ENCODE results near the gene DENND1B. TPM values are rescaled to one million over a fixed set of nuclear protein-coding genes. Genes with fewer than 3 reads are reported as not detected.
A peak's percentile ranks its signal among the peaks of the same experiment; 100 is the strongest.

The DENND1B gene
- polyA plus RNA-seq, 4 donors, result 5.0 to 16.1 (median 10.2) TPM

- no peak for FAIRE-seq
- DNase-seq, result no peak
- Histone ChIP-seq H3K9me3 (ENCODE audit: control insufficient read depth in 2 of 2, insufficient read depth in 1 of 2, low read depth in 1 of 2, low read length in 1 of 2) (no peaks in the 10 kb centered on the region), H3K27ac (ENCODE audit: low read depth in 1 of 3, low read length in 2 of 3) (peak overlapping the region in 1 of 3 donors; percentile 13), H3K4me1 (ENCODE audit: control insufficient read depth in 3 of 3, insufficient read depth in 2 of 3, low read depth in 1 of 3, low read length in 2 of 3) (peaks cover 0 to 2% (median 0%) of the 10 kb centered on the region in 3 donors), H3K27me3 (ENCODE audit: control insufficient read depth in 3 of 3, insufficient read depth in 3 of 3, low read length in 3 of 3) (no peaks in the 10 kb centered on the region), H3K4me3 (ENCODE audit: low read depth in 1 of 3, low read length in 3 of 3) (no peak overlapping the region), H3K36me3 (ENCODE audit: control insufficient read depth in 3 of 3, insufficient read depth in 2 of 3, low read depth in 1 of 3, low read length in 3 of 3) (no peaks in the 10 kb centered on the region)
- 92 to 100% (median 95%) methylated on average over 1 of the region's 1 CpG for WGBS, 3 donors
Observed at GRCh38 chr1:197672347-197672746, 102.9 kb downstream of the DENND1B start.

- Histone ChIP-seq H3K4me1 (ENCODE audit: control insufficient read depth in 3 of 3, insufficient read depth in 2 of 3, low read depth in 1 of 3, low read length in 2 of 3) (peaks cover 0 to 2% (median 0%) of the 10 kb centered on the region in 3 donors), H3K9me3 (ENCODE audit: control insufficient read depth in 2 of 2, insufficient read depth in 1 of 2, low read depth in 1 of 2, low read length in 1 of 2) (no peaks in the 10 kb centered on the region), H3K4me3 (ENCODE audit: low read depth in 1 of 3, low read length in 3 of 3) (no peak overlapping the region), H3K36me3 (ENCODE audit: control insufficient read depth in 3 of 3, insufficient read depth in 2 of 3, low read depth in 1 of 3, low read length in 3 of 3) (no peaks in the 10 kb centered on the region), H3K27me3 (ENCODE audit: control insufficient read depth in 3 of 3, insufficient read depth in 3 of 3, low read length in 3 of 3) (no peaks in the 10 kb centered on the region), H3K27ac (ENCODE audit: low read depth in 1 of 3, low read length in 2 of 3) (peak overlapping the region in 1 of 3 donors; percentile 13)
- DNase-seq, result no peak
- no peak for FAIRE-seq
- 38 to 69% (median 39%) methylated on average over 1 of the region's 1 CpG for WGBS, 3 donors
Observed at GRCh38 chr1:197671920-197672319, 103.4 kb downstream of the DENND1B start.

GRCh38 chr1:197671140-197671539 lies 104.1 kb downstream of the DENND1B start:
- no peak overlapping the region for H3K4me3 ChIP-seq (ENCODE audit: low read depth in 1 of 3, low read length in 3 of 3)
- H3K4me1 ChIP-seq (ENCODE audit: control insufficient read depth in 3 of 3, insufficient read depth in 2 of 3, low read depth in 1 of 3, low read length in 2 of 3), result peaks cover 0 to 2% (median 0%) of the 10 kb centered on the region in 3 donors
- FAIRE-seq (no peak), DNase-seq (peak; percentile 59 to 79)
- H3K9me3 ChIP-seq (ENCODE audit: control insufficient read depth in 2 of 2, insufficient read depth in 1 of 2, low read depth in 1 of 2, low read length in 1 of 2), result no peaks in the 10 kb centered on the region
- H3K27ac ChIP-seq (ENCODE audit: low read depth in 1 of 3, low read length in 2 of 3), result peak overlapping the region in 1 of 3 donors; percentile 26
- WGBS, 3 donors, result 96 to 97% (median 97%) methylated on average over 1 of the region's 1 CpG
- H3K36me3 ChIP-seq (ENCODE audit: control insufficient read depth in 3 of 3, insufficient read depth in 2 of 3, low read depth in 1 of 3, low read length in 3 of 3), result no peaks in the 10 kb centered on the region
- no peaks in the 10 kb centered on the region for H3K27me3 ChIP-seq (ENCODE audit: control insufficient read depth in 3 of 3, insufficient read depth in 3 of 3, low read length in 3 of 3)

GRCh38 chr1:197666769-197667285 lies 108.5 kb downstream of the DENND1B start:
- no peaks in the 10 kb centered on the region for H3K36me3 ChIP-seq (ENCODE audit: control insufficient read depth in 3 of 3, insufficient read depth in 2 of 3, low read depth in 1 of 3, low read length in 3 of 3)
- no peaks in the 10 kb centered on the region for H3K27me3 ChIP-seq (ENCODE audit: control insufficient read depth in 3 of 3, insufficient read depth in 3 of 3, low read length in 3 of 3)
- no peaks in the 10 kb centered on the region for H3K9me3 ChIP-seq (ENCODE audit: control insufficient read depth in 2 of 2, insufficient read depth in 1 of 2, low read depth in 1 of 2, low read length in 1 of 2)
- H3K4me3 ChIP-seq (ENCODE audit: low read depth in 1 of 3, low read length in 3 of 3), result no peak overlapping the region
- peaks cover 0 to 2% (median 2%) of the 10 kb centered on the region in 3 donors for H3K4me1 ChIP-seq (ENCODE audit: control insufficient read depth in 3 of 3, insufficient read depth in 2 of 3, low read depth in 1 of 3, low read length in 2 of 3)
- no peak overlapping the region for H3K27ac ChIP-seq (ENCODE audit: low read depth in 1 of 3, low read length in 2 of 3)
- DNase-seq (no peak), FAIRE-seq (no peak)
- 93 to 97% (median 96%) methylated on average over 11 of the region's 11 CpGs for WGBS, 3 donors

GRCh38 chr1:197664391-197664790 lies 110.9 kb downstream of the DENND1B start:
- no peaks in the 10 kb centered on the region for H3K9me3 ChIP-seq (ENCODE audit: control insufficient read depth in 2 of 2, insufficient read depth in 1 of 2, low read depth in 1 of 2, low read length in 1 of 2)
- H3K36me3 ChIP-seq (ENCODE audit: control insufficient read depth in 3 of 3, insufficient read depth in 2 of 3, low read depth in 1 of 3, low read length in 3 of 3), result no peaks in the 10 kb centered on the region
- FAIRE-seq, result no peak
- H3K4me3 ChIP-seq (ENCODE audit: low read depth in 1 of 3, low read length in 3 of 3), result no peak overlapping the region
- DNase-seq, result no peak
- H3K27ac ChIP-seq (ENCODE audit: low read depth in 1 of 3, low read length in 2 of 3), result no peak overlapping the region
- peaks cover 0 to 2% (median 0%) of the 10 kb centered on the region in 3 donors for H3K4me1 ChIP-seq (ENCODE audit: control insufficient read depth in 3 of 3, insufficient read depth in 2 of 3, low read depth in 1 of 3, low read length in 2 of 3)
- 88 to 95% (median 94%) methylated on average over 1 of the region's 1 CpG for WGBS, 3 donors
- H3K27me3 ChIP-seq (ENCODE audit: control insufficient read depth in 3 of 3, insufficient read depth in 3 of 3, low read length in 3 of 3), result no peaks in the 10 kb centered on the region

- Histone ChIP-seq H3K4me3 (ENCODE audit: low read depth in 1 of 3, low read length in 3 of 3) (no peak overlapping the region), H3K9me3 (ENCODE audit: control insufficient read depth in 2 of 2, insufficient read depth in 1 of 2, low read depth in 1 of 2, low read length in 1 of 2) (no peaks in the 10 kb centered on the region), H3K27me3 (ENCODE audit: control insufficient read depth in 3 of 3, insufficient read depth in 3 of 3, low read length in 3 of 3) (no peaks in the 10 kb centered on the region), H3K4me1 (ENCODE audit: control insufficient read depth in 3 of 3, insufficient read depth in 2 of 3, low read depth in 1 of 3, low read length in 2 of 3) (peaks cover 0 to 2% (median 0%) of the 10 kb centered on the region in 3 donors), H3K27ac (ENCODE audit: low read depth in 1 of 3, low read length in 2 of 3) (no peak overlapping the region), H3K36me3 (ENCODE audit: control insufficient read depth in 3 of 3, insufficient read depth in 2 of 3, low read depth in 1 of 3, low read length in 3 of 3) (no peaks in the 10 kb centered on the region)
- DNase-seq, result peak in 1 of 2 donors; percentile 28
- 41 to 55% (median 54%) methylated on average over 4 of the region's 4 CpGs for WGBS, 3 donors
- peak; percentile 26 for FAIRE-seq
Observed at GRCh38 chr1:197663162-197663953, 111.9 kb downstream of the DENND1B start.

- Histone ChIP-seq H3K4me1 (ENCODE audit: control insufficient read depth in 3 of 3, insufficient read depth in 2 of 3, low read depth in 1 of 3, low read length in 2 of 3) (peaks cover 0 to 2% (median 0%) of the 10 kb centered on the region in 3 donors), H3K36me3 (ENCODE audit: control insufficient read depth in 3 of 3, insufficient read depth in 2 of 3, low read depth in 1 of 3, low read length in 3 of 3) (no peaks in the 10 kb centered on the region), H3K4me3 (ENCODE audit: low read depth in 1 of 3, low read length in 3 of 3) (no peak overlapping the region), H3K27me3 (ENCODE audit: control insufficient read depth in 3 of 3, insufficient read depth in 3 of 3, low read length in 3 of 3) (no peaks in the 10 kb centered on the region), H3K9me3 (ENCODE audit: control insufficient read depth in 2 of 2, insufficient read depth in 1 of 2, low read depth in 1 of 2, low read length in 1 of 2) (no peaks in the 10 kb centered on the region), H3K27ac (ENCODE audit: low read depth in 1 of 3, low read length in 2 of 3) (no peak overlapping the region)
- DNase-seq, result no peak
- peak; percentile 51 for FAIRE-seq
Observed at GRCh38 chr1:197660389-197660788, 114.9 kb downstream of the DENND1B start.

GRCh38 chr1:197659171-197659570 lies 116.1 kb downstream of the DENND1B start:
- no peak overlapping the region for H3K4me3 ChIP-seq (ENCODE audit: low read depth in 1 of 3, low read length in 3 of 3)
- H3K27ac ChIP-seq (ENCODE audit: low read depth in 1 of 3, low read length in 2 of 3), result no peak overlapping the region
- no peaks in the 10 kb centered on the region for H3K9me3 ChIP-seq (ENCODE audit: control insufficient read depth in 2 of 2, insufficient read depth in 1 of 2, low read depth in 1 of 2, low read length in 1 of 2)
- peaks cover 0 to under 1% (median 0%) of the 10 kb centered on the region in 3 donors for H3K36me3 ChIP-seq (ENCODE audit: control insufficient read depth in 3 of 3, insufficient read depth in 2 of 3, low read depth in 1 of 3, low read length in 3 of 3)
- DNase-seq (no peak), FAIRE-seq (no peak)
- no peaks in the 10 kb centered on the region for H3K27me3 ChIP-seq (ENCODE audit: control insufficient read depth in 3 of 3, insufficient read depth in 3 of 3, low read length in 3 of 3)
- WGBS, 3 donors, result 38 to 54% (median 52%) methylated on average over 3 of the region's 3 CpGs
- H3K4me1 ChIP-seq (ENCODE audit: control insufficient read depth in 3 of 3, insufficient read depth in 2 of 3, low read depth in 1 of 3, low read length in 2 of 3), result peaks cover 0 to 2% (median 0%) of the 10 kb centered on the region in 3 donors

Data from small intestine (tissue), 7 donors.